HepG2 (cell line): ENCODE data around the gene RMND5A. TPM values are rescaled to one million over a fixed set of nuclear protein-coding genes. Genes with fewer than 3 reads are reported as not detected.

Experiments
- ATAC-seq: fragments of 200-7000 bp; cut with Tn5 transposase; 3 replicates; pipeline ENCODE4 v1.9.1; 2020; ENCODE audit warnings: mild to moderate bottlenecking, moderate library complexity
- BruUV-seq: library from RNA; stranded (reverse); fragments of 400-500 nt; replicated peaks from 2 replicates; lab custom pipeline; 2021; lab: Mats Ljungman, UMichigan
- CTCF ChIA-PET: fragments of 300-600 bp; formaldehyde crosslinking; extraction: SDS; loops from one replicate; lab custom pipeline; 2021; ENCODE audit warnings: low total read pairs, inconsistent platforms, low intra/inter-chr PET ratio; lab: Yijun Ruan, JAX
- POLR2A ChIA-PET: fragments of 350-600 bp; sonication (Branson Sonifier 250); formaldehyde crosslinking; loops from one replicate; lab custom pipeline; 2020; ENCODE audit warnings: antibody characterized with exemption, inconsistent platforms; lab: Yijun Ruan, JAX
- DNase-seq: peaks from one replicate; pipeline ENCODE4 v3.0.0-alpha.2; 2015; ENCODE audit warnings: low spot score
- FAIRE-seq: peaks from 3 replicates; lab custom pipeline; 2011; peaks lifted over from hg19 to GRCh38; lab: Jason Lieb, UNC
- H2AFZ ChIP-seq: one replicate; pipeline ENCODE4 v1.6.1; 2011; ENCODE audit warnings: low read length, inconsistent platforms
- H3K27ac ChIP-seq: fragments of 300-600 bp; 3 replicates; pipeline ENCODE4 v1.8.0; 2011; ENCODE audit warnings: mixed run types, mild to moderate bottlenecking, mixed read lengths, low read length, inconsistent platforms; ENCODE audit not compliant: insufficient read depth; ENCODE audit errors: extremely low read length
- H3K27me3 ChIP-seq, 2 experiments: fragments of 200-600 bp in 1 of 2; 2 replicates in 1 of 2; 3 replicates in 1 of 2; pipeline versions ENCODE4 v1.6.0 to v1.8.0; 2011; ENCODE audit warnings: low read length in 2 of 2, mild to moderate bottlenecking in 2 of 2, moderate library complexity in 2 of 2, inconsistent platforms in 1 of 2; ENCODE audit not compliant: insufficient read depth in 2 of 2, control insufficient read depth in 1 of 2
- H3K36me3 ChIP-seq, 2 experiments: fragments of 200-600 bp in 1 of 2; replicated peaks in 1 of 2; 2 replicates in 1 of 2; 3 replicates in 1 of 2; pipeline versions ENCODE4 v1.5.1 to v1.8.0; 2011; ENCODE audit warnings: low read length in 2 of 2, inconsistent platforms in 1 of 2; ENCODE audit not compliant: insufficient read depth in 2 of 2, control insufficient read depth in 1 of 2
- H3K4me1 ChIP-seq: 2 replicates; pipeline ENCODE4 v1.5.1; 2012; ENCODE audit warnings: low read length, inconsistent platforms; ENCODE audit not compliant: insufficient read depth
- H3K4me2 ChIP-seq: 2 replicates; pipeline ENCODE4 v1.6.0; 2011; ENCODE audit warnings: low read depth, low read length, inconsistent platforms
- H3K4me3 ChIP-seq, 3 experiments: fragments of 200-600 bp in 1 of 3; sonication (generic), shearing (Covaris generic) in 1 of 3; replicated peaks in 1 of 3; 2 replicates each; pipeline ENCODE4 v1.5.1; 2011 to 2016; ENCODE audit warnings: low read length in 3 of 3, inconsistent platforms in 2 of 3, low read depth in 2 of 3, mild to moderate bottlenecking in 2 of 3, control low read depth in 1 of 3, mixed read lengths in 1 of 3; ENCODE audit not compliant: insufficient read depth in 1 of 3
- H3K79me2 ChIP-seq: one replicate; pipeline ENCODE4 v1.6.1; 2011; ENCODE audit warnings: low read length, inconsistent platforms; ENCODE audit not compliant: insufficient read depth
- H3K9ac ChIP-seq: 2 replicates; pipeline ENCODE4 v1.6.0; 2011; ENCODE audit warnings: mild to moderate bottlenecking, low read depth, low read length, inconsistent platforms; ENCODE audit not compliant: insufficient read depth
- H3K9me3 ChIP-seq: 2 replicates; pipeline ENCODE4 v1.5.1; 2012; ENCODE audit warnings: mild to moderate bottlenecking, low read length
- H4K20me1 ChIP-seq: 2 replicates; pipeline ENCODE4 v1.6.0; 2011; ENCODE audit warnings: inconsistent platforms, mild to moderate bottlenecking, low read length, moderate library complexity; ENCODE audit not compliant: insufficient read depth
- CAMTA2 ChIP-seq: sonication (generic); formaldehyde crosslinking; IDR thresholded peaks from 2 replicates; pipeline ENCODE4 v1.4.0; 2020; ENCODE audit warnings: mild to moderate bottlenecking, missing genetic modification reagents, borderline replicate concordance
- FOXM1 ChIP-seq: sonication (generic); formaldehyde crosslinking; IDR thresholded peaks from 2 replicates; pipeline ENCODE4 v1.5.0; 2020; ENCODE audit warnings: missing genetic modification reagents
- MAZ ChIP-seq, 2 experiments: sonication (generic) in 1 of 2; formaldehyde crosslinking in 1 of 2; IDR thresholded peaks; 2 replicates each; pipeline versions ENCODE4 v1.5.0 to v1.6.1; 2012 to 2020; ENCODE audit warnings: low read depth in 2 of 2, mild to moderate bottlenecking in 2 of 2, borderline replicate concordance in 1 of 2, improper control_type of control experiment in 1 of 2, low read length in 1 of 2, missing genetic modification reagents in 1 of 2, moderate library complexity in 1 of 2
- MIER3 ChIP-seq: IDR thresholded peaks from 2 replicates; pipeline ENCODE4 v1.6.1; 2016; ENCODE audit warnings: missing compliant biosample characterization, borderline replicate concordance
- NCOR1 ChIP-seq: fragments of 200-600 bp; sonication (generic); IDR thresholded peaks from 2 replicates; pipeline ENCODE4 v1.7.0; 2017; ENCODE audit warnings: antibody characterized with exemption, low read length, borderline replicate concordance
- NR2C2 ChIP-seq: sonication (generic); formaldehyde crosslinking; IDR thresholded peaks from 2 replicates; pipeline ENCODE4 v1.4.0; 2020; ENCODE audit warnings: missing genetic modification reagents, mild to moderate bottlenecking, moderate library complexity, borderline replicate concordance
- PAX8 ChIP-seq: sonication (generic); formaldehyde crosslinking; IDR thresholded peaks from 2 replicates; pipeline ENCODE4 v1.8.0; 2022; ENCODE audit warnings: mild to moderate bottlenecking, missing genetic modification reagents, borderline replicate concordance
- ZFP36L1 ChIP-seq: sonication (generic); formaldehyde crosslinking; IDR thresholded peaks from 2 replicates; pipeline ENCODE4 v1.8.0; 2022; ENCODE audit warnings: mild to moderate bottlenecking, missing genetic modification reagents, moderate library complexity
- ZNF543 ChIP-seq: sonication (generic); formaldehyde crosslinking; IDR thresholded peaks from 2 replicates; pipeline ENCODE4 v1.4.0; 2020; ENCODE audit warnings: mild to moderate bottlenecking, missing genetic modification reagents
- ZNF850 ChIP-seq: sonication (generic); formaldehyde crosslinking; conservative IDR thresholded peaks from 2 replicates; pipeline ENCODE4 v1.9.0; 2021; ENCODE audit warnings: mild to moderate bottlenecking, missing genetic modification reagents
- WGBS: methylation state at CpG from one replicate; pipeline ENCODE4 v1.1.6; 2017; ENCODE audit warnings: low lambda C conversion rate; 5-methylcytosine and 5-hydroxymethylcytosine counted together
- in situ Hi-C: cut with HindIII; loops from 2 replicates; pipeline ENCODE4 v1.10.0; 2017; ENCODE audit warnings: low pct_unique_long_range_greater_than_20kb; ENCODE audit not compliant: extremely low pct_ligation_motif_present
- intact Hi-C: fragments of 100-400 bp; cut with micrococcal nuclease; formaldehyde crosslinking; loops from one replicate; pipeline ENCODE4 v1.10.0; 2022; ENCODE audit not compliant: unreplicated experiment
- polyA plus RNA-seq, 8 experiments: library from polyadenylated mRNA; depleted of rRNA in 3 of 8; stranded (reverse) in 7 of 8; unstranded in 1 of 8; fragments of >200 nt; fragmentation: Illumina TruSeq in 4 of 8; extraction: Trizol in 4 of 8; gene quantifications; 2 replicates each; pipeline versions ENCODE4 v1.2.1 to v1.2.3, GENCODE V29; 2011 to 2016; ENCODE audit warnings: low read depth in 4 of 8, missing spikeins in 1 of 8, mixed read lengths in 1 of 8; ENCODE audit not compliant: insufficient read depth in 1 of 8
- total RNA-seq, 5 experiments: library from RNA; depleted of rRNA; stranded (reverse); fragments of >200 nt; fragmentation: Illumina TruSeq; extraction: Trizol; gene quantifications; 2 replicates each; pipeline ENCODE4 v1.2.3, GENCODE V29; 2016; ENCODE audit warnings: low read depth in 1 of 5
- TF ChIP-seq, protein P1 (sequence below): sonication (generic); formaldehyde crosslinking; IDR thresholded peaks from 2 replicates; pipeline ENCODE4 v1.8.0; 2022; ENCODE audit warnings: missing genetic modification reagents, mild to moderate bottlenecking, moderate library complexity, borderline replicate concordance
- TF ChIP-seq, protein P2 (sequence below): sonication (generic); formaldehyde crosslinking; IDR thresholded peaks from 2 replicates; pipeline ENCODE4 v1.5.1; 2020; ENCODE audit warnings: missing genetic modification reagents, mild to moderate bottlenecking, borderline replicate concordance
- TF ChIP-seq, protein P3 (sequence below): IDR thresholded peaks from 2 replicates; pipeline ENCODE4 v1.6.1; 2016; ENCODE audit warnings: missing compliant biosample characterization, missing genetic modification reagents, borderline replicate concordance

The RMND5A gene
- total and polyA plus RNA-seq, 2 of the 13 experiments (the other 11 are each of a cell fraction or from before 2014, with no cell fraction given) = 31.0 to 66.4 TPM

DNA sequence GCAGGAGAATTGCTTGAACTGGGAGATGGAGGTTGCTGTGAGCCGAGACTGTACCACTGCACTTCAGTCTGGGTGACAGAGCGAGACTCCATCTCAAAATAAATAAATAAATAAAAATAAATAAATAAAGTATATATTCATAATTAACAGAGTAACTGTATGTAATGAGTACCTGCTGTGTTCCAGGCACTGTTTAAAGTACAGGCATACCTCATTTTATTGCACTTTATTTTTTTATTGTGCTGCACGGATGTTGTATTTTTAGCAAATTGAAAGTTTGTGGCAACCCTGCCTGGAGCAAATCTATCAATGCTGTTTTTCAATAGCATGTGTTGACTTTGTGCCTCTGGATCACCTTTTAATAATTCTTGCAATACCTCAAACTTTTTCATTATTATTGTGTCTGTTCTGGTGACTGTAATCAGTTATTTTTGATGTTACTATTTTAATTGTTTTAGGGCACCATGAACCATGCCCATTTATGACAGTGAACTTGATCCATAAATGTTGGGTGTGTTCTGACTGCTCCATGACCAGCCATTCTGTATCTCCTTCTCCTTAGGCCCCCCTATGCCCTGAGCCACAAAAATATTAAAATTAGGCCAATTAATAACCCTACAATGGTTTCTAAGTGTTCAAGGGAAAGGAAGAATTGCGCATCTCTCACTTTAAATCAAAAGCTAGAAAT, 98.2 kb downstream of the RMND5A start:
- H3K79me2 ChIP-seq = no peaks in the 10 kb centered on the region
- ChIA-PET CTCF (no interaction called here), POLR2A (no interaction called here)
- peaks cover 14% of the 10 kb centered on the region for H3K9me3 ChIP-seq
- peaks cover under 1% of the 10 kb centered on the region for H3K4me1 ChIP-seq
- H3K4me3 ChIP-seq = no peak overlapping the region
- ATAC-seq (no peak), FAIRE-seq (no peak), DNase-seq (no peak)
- H4K20me1 ChIP-seq = no peaks in the 10 kb centered on the region
- peaks cover 0 to 5% of the 10 kb centered on the region in 2 experiments; a peak in 2 of 5 replicates for H3K27me3 ChIP-seq
- no peak overlapping the region for H2AFZ ChIP-seq
- BruUV-seq = no TSS peak
- intact Hi-C loops (no loop called here), in situ Hi-C loops (loop anchor here (25.0 kb wide), 1 partner anchor 119 kb away; the partner anchor contains the start of gene RGPD1)
- H3K27ac ChIP-seq = no peak overlapping the region
- no peak overlapping the region for H3K9ac ChIP-seq
- TF ChIP-seq NR2C2 (CRISPR knock-in tag) (no peak), MIER3 (no peak)
- no peaks in the 10 kb centered on the region for H3K36me3 ChIP-seq
- 60% methylated on average over 4 of the region's 4 CpGs for WGBS
- H3K4me2 ChIP-seq = no peak overlapping the region

DNA sequence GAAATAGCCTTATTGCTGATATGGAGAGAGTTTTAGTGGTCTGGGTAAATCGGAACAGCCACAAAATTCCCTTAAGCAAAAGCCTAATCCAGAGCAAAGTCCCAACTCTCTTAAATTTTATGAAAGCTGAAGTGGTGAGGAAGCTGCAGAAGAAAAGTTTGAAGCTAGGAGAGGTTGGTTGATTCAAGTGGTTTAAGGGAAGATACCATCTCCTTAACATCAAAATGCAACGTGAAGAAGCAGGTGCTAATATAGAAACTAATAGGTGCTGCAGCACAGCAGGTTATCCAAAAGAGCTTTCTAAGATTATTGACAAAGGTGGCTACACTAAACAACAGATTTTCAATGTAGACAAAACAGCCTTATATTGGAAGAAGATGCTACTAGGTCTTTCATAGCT, 98.9 kb downstream of the RMND5A start:
- ChIA-PET POLR2A (no interaction called here), CTCF (no interaction called here)
- Histone ChIP-seq H3K27me3 (peaks cover 0 to 5% of the 10 kb centered on the region in 2 experiments; a peak in 2 of 5 replicates), H3K4me1 (peaks cover 8% of the 10 kb centered on the region), H3K9me3 (peaks cover 14% of the 10 kb centered on the region), H3K79me2 (no peaks in the 10 kb centered on the region), H3K36me3 (no peaks in the 10 kb centered on the region), H3K4me3 (no peak overlapping the region), H4K20me1 (no peaks in the 10 kb centered on the region), H3K9ac (no peak overlapping the region), H3K27ac (no peak overlapping the region), H2AFZ (no peak overlapping the region), H3K4me2 (no peak overlapping the region)
- no peak for FAIRE-seq
- 12% methylated on average over 2 of the region's 2 CpGs for WGBS
- in situ Hi-C loops = loop anchor here (25.0 kb wide), 1 partner anchor 118 kb away; the partner anchor contains the start of gene RGPD1
- no peak for ATAC-seq
- DNase-seq = no peak
- BruUV-seq = no TSS peak
- intact Hi-C loops = no loop called here
- TF ChIP-seq, protein P1, sequence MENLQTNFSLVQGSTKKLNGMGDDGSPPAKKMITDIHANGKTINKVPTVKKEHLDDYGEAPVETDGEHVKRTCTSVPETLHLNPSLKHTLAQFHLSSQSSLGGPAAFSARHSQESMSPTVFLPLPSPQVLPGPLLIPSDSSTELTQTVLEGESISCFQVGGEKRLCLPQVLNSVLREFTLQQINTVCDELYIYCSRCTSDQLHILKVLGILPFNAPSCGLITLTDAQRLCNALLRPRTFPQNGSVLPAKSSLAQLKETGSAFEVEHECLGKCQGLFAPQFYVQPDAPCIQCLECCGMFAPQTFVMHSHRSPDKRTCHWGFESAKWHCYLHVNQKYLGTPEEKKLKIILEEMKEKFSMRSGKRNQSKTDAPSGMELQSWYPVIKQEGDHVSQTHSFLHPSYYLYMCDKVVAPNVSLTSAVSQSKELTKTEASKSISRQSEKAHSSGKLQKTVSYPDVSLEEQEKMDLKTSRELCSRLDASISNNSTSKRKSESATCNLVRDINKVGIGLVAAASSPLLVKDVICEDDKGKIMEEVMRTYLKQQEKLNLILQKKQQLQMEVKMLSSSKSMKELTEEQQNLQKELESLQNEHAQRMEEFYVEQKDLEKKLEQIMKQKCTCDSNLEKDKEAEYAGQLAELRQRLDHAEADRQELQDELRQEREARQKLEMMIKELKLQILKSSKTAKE = no peak
- TF ChIP-seq, protein P2, sequence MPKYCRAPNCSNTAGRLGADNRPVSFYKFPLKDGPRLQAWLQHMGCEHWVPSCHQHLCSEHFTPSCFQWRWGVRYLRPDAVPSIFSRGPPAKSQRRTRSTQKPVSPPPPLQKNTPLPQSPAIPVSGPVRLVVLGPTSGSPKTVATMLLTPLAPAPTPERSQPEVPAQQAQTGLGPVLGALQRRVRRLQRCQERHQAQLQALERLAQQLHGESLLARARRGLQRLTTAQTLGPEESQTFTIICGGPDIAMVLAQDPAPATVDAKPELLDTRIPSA (CRISPR knock-in tag) = no peak
- no peak for TF ChIP-seq ZNF543 (CRISPR knock-in tag)
- no peak for TF ChIP-seq MAZ (IDR thresholded peaks at IDR 0.05; ENCODE audit: borderline replicate concordance, low read depth, low read length)
- TF ChIP-seq MAZ (CRISPR knock-in tag; IDR thresholded peaks at IDR 0.05; ENCODE audit: low read depth) = no peak
- no peak for TF ChIP-seq ZFP36L1 (CRISPR knock-in tag)
- TF ChIP-seq CAMTA2 (CRISPR knock-in tag) = no peak
- TF ChIP-seq ZNF850 (CRISPR knock-in tag) = no peak
- TF ChIP-seq, protein P3, sequence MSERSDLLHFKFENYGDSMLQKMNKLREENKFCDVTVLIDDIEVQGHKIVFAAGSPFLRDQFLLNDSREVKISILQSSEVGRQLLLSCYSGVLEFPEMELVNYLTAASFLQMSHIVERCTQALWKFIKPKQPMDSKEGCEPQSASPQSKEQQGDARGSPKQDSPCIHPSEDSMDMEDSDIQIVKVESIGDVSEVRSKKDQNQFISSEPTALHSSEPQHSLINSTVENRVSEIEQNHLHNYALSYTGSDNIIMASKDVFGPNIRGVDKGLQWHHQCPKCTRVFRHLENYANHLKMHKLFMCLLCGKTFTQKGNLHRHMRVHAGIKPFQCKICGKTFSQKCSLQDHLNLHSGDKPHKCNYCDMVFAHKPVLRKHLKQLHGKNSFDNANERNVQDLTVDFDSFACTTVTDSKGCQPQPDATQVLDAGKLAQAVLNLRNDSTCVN (CRISPR knock-in tag) = no peak
- no peak for TF ChIP-seq PAX8 (CRISPR knock-in tag)
- TF ChIP-seq FOXM1 (CRISPR knock-in tag) = no peak
- no peak for TF ChIP-seq NCOR1
